Stimulated activated effector memory CD8-positive, alpha-beta T cell treated with anti-CD3 and anti-CD28 coated beads, Interleukin-12 subunit alpha, Interleukin-12 subunit beta, amount 100 ng/mL, for 72 hours (primary cell): ENCODE data around the gene PPP1R9B.

ENCODE experiments used
- ATAC-seq: fragments of 150-1000 bp; cut with Tn5 transposase; 2 replicates; pipeline ENCODE4 v1.10.0; 2021
- DNase-seq, 2 donors: peaks; one replicate each; pipeline ENCODE4 v3.0.0; 2021 to 2022; ENCODE audit warnings: low spot score in 2 of 2
- H3K27ac Mint-ChIP-seq: one replicate; pipeline ENCODE4 v1.8.0; 2022; ENCODE audit warnings: mild to moderate bottlenecking, mixed read lengths
- H3K36me3 Mint-ChIP-seq: one replicate; pipeline ENCODE4 v1.8.0; 2022; ENCODE audit warnings: mild to moderate bottlenecking, mixed read lengths
- H3K4me1 Mint-ChIP-seq: one replicate; pipeline ENCODE4 v1.8.0; 2022; ENCODE audit warnings: mixed read lengths
- H3K4me3 Mint-ChIP-seq: one replicate; pipeline ENCODE4 v1.8.0; 2022; ENCODE audit warnings: mild to moderate bottlenecking, mixed read lengths
- H3K9me3 Mint-ChIP-seq: one replicate; pipeline ENCODE4 v1.8.0; 2022; ENCODE audit warnings: mixed read lengths

PPP1R9B gene

DNA sequence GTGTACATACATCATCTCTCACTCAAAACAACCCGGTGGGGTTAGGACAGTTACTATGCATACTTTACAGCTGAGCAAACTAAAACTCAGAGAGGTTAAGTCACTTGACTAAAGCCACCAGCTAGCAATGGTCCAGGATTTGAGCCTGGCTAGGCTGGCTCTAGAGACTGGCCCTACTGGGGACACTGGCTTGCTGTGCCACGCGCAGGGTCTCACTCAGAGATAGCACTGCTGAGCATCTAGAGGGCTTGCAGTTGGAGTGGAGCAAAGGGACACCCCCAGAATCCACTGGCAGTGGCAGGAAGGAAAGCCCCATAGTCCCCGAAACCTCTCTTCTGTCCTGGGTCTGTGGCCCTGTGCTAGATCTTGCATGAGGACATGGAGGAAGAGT lies 31.7 kb downstream of the PPP1R9B start:
- no peaks in the 10 kb centered on the region for H3K9me3 Mint-ChIP-seq
- ATAC-seq (no peak), DNase-seq (no peak)
- H3K4me3 Mint-ChIP-seq: no peak overlapping the region
- no peak overlapping the region for H3K27ac Mint-ChIP-seq
- no peaks in the 10 kb centered on the region for H3K36me3 Mint-ChIP-seq
- H3K4me1 Mint-ChIP-seq: peaks cover 14% of the 10 kb centered on the region

DNA sequence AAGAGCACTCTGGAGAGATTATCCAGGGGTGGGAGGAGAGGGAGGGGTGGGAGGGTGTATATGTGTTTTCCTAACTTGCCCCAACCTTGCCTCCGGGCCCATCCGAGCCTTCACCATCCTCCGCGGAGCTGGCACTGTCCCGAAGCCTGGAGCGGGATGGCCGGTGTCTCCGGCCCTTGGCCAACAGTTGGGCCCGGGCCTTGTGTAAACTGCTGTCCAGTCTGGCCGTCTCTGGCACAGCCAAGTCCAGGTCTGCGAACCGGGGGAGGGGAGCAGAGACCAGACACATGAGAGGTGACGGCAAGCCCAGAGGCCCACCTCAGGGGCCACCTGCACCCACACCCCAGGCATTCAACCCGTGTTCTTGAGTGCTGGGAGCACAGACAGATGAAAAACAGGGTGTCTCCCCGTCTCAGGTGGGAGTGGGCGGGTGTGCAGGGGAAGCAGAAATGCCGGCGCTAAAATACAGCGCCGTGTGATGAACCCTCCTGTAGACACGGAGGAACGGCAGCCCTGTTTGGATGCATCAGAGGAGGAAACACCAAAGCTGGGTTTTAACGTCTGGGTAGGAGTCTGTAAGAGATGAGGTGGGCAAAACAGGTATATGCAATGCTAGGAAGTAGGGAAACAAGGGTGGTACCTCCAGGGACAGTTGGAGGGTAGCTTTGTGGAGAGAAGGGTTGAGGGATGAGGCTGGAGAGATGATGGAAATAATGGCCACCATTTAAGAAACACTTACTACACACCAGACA lies 32.2 kb downstream of the PPP1R9B start:
- Mint-ChIP-seq H3K4me1 (peaks cover 14% of the 10 kb centered on the region), H3K4me3 (no peak overlapping the region), H3K27ac (no peak overlapping the region), H3K36me3 (no peaks in the 10 kb centered on the region), H3K9me3 (no peaks in the 10 kb centered on the region)
- ATAC-seq: no peak
- no peak for DNase-seq

- no peak overlapping the region for H3K27ac Mint-ChIP-seq
- no peaks in the 10 kb centered on the region for H3K9me3 Mint-ChIP-seq
- DNase-seq: peak; percentile 31 to 71
- H3K36me3 Mint-ChIP-seq: no peaks in the 10 kb centered on the region
- peak; percentile 82 for ATAC-seq
- H3K4me3 Mint-ChIP-seq: peak overlapping the region; percentile 67
- H3K4me1 Mint-ChIP-seq: peaks cover 14% of the 10 kb centered on the region
Observed at GRCh38 chr17:50117202-50118051, 33.0 kb downstream of the PPP1R9B start.

- H3K4me3 Mint-ChIP-seq: no peak overlapping the region
- no peak for ATAC-seq
Observed at GRCh38 chr17:50115756-50116155, 34.7 kb downstream of the PPP1R9B start.

GRCh38 chr17:50114849-50115357 lies 35.6 kb downstream of the PPP1R9B start:
- Mint-ChIP-seq H3K9me3 (no peaks in the 10 kb centered on the region), H3K36me3 (no peaks in the 10 kb centered on the region), H3K27ac (no peak overlapping the region), H3K4me3 (no peak overlapping the region), H3K4me1 (peaks cover 14% of the 10 kb centered on the region)
- ATAC-seq (peak; percentile 56), DNase-seq (peak in 1 of 2 donors; percentile 65)

More at GRCh38 chr17:50115756-50116155, 34.7 kb downstream of the PPP1R9B start:
- Mint-ChIP-seq H3K4me1 (peaks cover 14% of the 10 kb centered on the region), H3K27ac (no peak overlapping the region), H3K9me3 (no peaks in the 10 kb centered on the region), H3K36me3 (no peaks in the 10 kb centered on the region)
- no peak for DNase-seq

- Mint-ChIP-seq H3K36me3 (no peaks in the 10 kb centered on the region), H3K4me3 (no peak overlapping the region), H3K9me3 (no peaks in the 10 kb centered on the region), H3K4me1 (peaks cover 14% of the 10 kb centered on the region), H3K27ac (no peak overlapping the region)
- ATAC-seq (no peak), DNase-seq (no peak)
Observed at GRCh38 chr17:50114401-50114800, 36.1 kb downstream of the PPP1R9B start.

- ATAC-seq (no peak), DNase-seq (no peak)
- Mint-ChIP-seq H3K4me3 (no peak overlapping the region), H3K27ac (no peak overlapping the region), H3K9me3 (no peaks in the 10 kb centered on the region), H3K36me3 (no peaks in the 10 kb centered on the region), H3K4me1 (peaks cover 14% of the 10 kb centered on the region)
Observed at GRCh38 chr17:50113624-50114320, 36.7 kb downstream of the PPP1R9B start.

- peaks cover 14% of the 10 kb centered on the region for H3K4me1 Mint-ChIP-seq
- no peak overlapping the region for H3K4me3 Mint-ChIP-seq
- H3K27ac Mint-ChIP-seq: no peak overlapping the region
- no peaks in the 10 kb centered on the region for H3K9me3 Mint-ChIP-seq
- ATAC-seq (no peak), DNase-seq (no peak)
- H3K36me3 Mint-ChIP-seq: no peaks in the 10 kb centered on the region
Observed at GRCh38 chr17:50112694-50113093, 37.8 kb downstream of the PPP1R9B start.

DNA sequence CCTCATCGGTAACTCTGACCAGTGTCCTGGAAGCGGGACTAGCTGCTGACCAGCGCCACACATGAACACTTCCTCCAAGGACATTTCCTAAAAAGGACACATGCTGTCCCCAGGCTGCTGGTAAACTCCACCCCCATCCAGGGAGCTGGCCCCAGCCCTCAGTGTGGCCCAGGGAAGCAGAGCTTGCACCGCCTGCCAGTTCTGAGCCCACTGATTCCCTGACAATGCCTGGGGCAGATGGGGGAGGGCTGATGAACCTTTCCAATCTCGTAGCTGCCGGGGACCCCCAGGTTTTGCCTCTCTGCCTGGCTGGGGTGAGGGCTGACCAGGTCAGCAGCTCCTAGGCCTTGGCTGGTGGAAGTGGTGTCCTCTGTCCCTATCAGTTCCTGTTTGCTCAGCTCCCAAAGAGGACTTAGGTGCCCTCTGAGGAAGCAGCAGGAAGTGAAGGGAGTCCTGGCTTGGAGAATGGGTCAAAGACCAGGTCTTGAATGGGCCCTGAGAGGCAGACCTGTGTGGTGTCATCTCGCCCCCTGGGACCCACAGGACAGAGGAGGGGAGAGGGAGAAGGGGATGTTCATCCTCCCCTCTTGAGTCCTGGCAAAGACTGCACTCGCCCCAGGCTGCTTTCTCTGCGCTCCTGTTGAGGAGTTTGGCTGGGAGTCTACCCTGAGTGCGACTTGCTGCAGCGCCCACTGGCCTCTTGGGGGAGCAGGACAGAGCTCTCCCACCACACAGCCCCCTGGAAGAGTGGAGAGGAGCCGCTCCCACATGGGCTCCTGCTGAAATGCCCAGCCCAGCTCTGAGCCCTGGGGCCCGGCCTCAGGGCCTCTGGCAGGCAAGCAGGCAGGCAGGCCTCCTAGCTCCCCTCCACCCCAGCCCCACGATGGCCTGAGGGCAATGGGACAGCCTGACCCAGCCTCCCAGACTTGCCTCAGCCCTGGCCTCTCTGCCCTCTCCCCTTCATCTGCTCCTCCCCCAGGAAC lies 38.5 kb downstream of the PPP1R9B start:
- Mint-ChIP-seq H3K27ac (no peak overlapping the region), H3K36me3 (no peaks in the 10 kb centered on the region), H3K9me3 (no peaks in the 10 kb centered on the region), H3K4me3 (no peak overlapping the region), H3K4me1 (peaks cover 8% of the 10 kb centered on the region)
- ATAC-seq (no peak), DNase-seq (no peak)

DNA sequence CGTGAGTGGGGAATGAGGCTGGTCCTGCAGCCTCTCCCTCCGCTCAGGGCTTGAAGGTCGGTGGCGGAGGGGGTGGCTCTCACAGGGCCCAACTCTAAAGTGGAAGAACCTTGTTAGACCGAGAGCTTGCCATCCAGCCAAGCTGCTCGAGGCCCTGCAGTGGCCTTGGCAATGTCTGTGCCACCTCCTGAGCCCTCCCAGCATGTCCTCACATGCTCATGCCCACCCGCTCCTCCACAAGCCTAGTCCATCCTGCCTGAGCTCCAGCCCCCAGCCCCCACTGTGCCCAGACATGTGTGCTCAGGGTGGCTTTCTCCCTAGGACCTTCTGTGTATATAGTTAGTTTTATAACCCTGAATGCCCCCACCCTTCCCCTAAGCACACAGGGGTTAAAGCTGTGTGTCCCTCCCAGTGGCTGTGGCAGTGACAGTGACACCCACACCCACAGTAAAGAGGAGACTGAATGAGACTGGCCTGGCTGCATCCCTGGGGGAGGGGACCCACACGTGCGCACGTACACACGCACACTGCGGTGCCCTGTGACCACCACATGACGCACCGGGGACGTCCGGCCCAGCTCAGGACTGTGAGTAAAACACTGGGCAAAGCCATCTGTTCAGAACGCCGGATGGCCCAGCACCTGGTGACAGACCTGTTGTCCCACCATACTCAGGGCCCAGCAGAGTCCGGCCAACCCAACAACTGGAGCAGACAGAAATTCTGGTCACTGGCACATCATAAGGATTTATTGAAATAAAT lies 39.7 kb downstream of the PPP1R9B start:
- H3K36me3 Mint-ChIP-seq: peaks cover under 1% of the 10 kb centered on the region
- DNase-seq: no peak
- H3K4me3 Mint-ChIP-seq: no peak overlapping the region
- peaks cover 5% of the 10 kb centered on the region for H3K4me1 Mint-ChIP-seq
- H3K27ac Mint-ChIP-seq: no peak overlapping the region
- no peak for ATAC-seq
- no peaks in the 10 kb centered on the region for H3K9me3 Mint-ChIP-seq

DNA sequence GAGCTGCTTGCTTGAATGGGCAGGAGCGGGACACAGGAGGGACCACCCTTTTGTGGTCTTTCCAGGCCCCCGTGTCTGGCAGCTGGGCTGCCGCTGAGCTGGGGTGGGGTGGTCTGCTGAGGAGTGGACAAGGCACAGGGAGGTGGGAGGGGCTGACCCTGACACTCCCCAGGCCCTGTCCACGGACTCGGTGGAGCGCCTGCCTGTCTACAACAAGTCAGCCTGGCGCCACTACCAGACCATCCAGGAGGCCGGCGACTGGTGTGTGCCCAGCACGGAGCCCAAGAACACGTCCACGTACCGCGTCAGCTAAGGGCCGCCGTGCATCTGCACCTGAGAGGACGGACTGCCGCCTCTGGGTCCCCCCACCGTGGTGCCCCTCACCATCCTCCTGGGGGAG lies 40.7 kb downstream of the PPP1R9B start:
- Mint-ChIP-seq H3K4me1 (peaks cover under 1% of the 10 kb centered on the region), H3K36me3 (peaks cover 9% of the 10 kb centered on the region)

GRCh38 chr17:50109207-50109606 lies 41.3 kb downstream of the PPP1R9B start:
- no peaks in the 10 kb centered on the region for H3K9me3 Mint-ChIP-seq
- peak overlapping the region; percentile 5 for H3K27ac Mint-ChIP-seq
- ATAC-seq (no peak), DNase-seq (no peak)
- H3K36me3 Mint-ChIP-seq: peaks cover 9% of the 10 kb centered on the region
- H3K4me1 Mint-ChIP-seq: no peaks in the 10 kb centered on the region
- no peak overlapping the region for H3K4me3 Mint-ChIP-seq

More for the DNA sequence above, 40.7 kb downstream of the PPP1R9B start:
- DNase-seq: no peak
- no peak overlapping the region for H3K4me3 Mint-ChIP-seq
- no peak for ATAC-seq
- H3K27ac Mint-ChIP-seq: peak overlapping the region; percentile 5
- no peaks in the 10 kb centered on the region for H3K9me3 Mint-ChIP-seq

- ATAC-seq (no peak), DNase-seq (no peak)
- H3K36me3 Mint-ChIP-seq: peaks cover 9% of the 10 kb centered on the region
- no peak overlapping the region for H3K4me3 Mint-ChIP-seq
- H3K9me3 Mint-ChIP-seq: no peaks in the 10 kb centered on the region
- H3K27ac Mint-ChIP-seq: peak overlapping the region; percentile 5
- H3K4me1 Mint-ChIP-seq: no peaks in the 10 kb centered on the region
Observed at GRCh38 chr17:50108556-50108955, 41.9 kb downstream of the PPP1R9B start.
